HepG2 (cell line): ENCODE results near the gene FITM1. TPM values are rescaled to one million over a fixed set of nuclear protein-coding genes. Genes with fewer than 3 reads are reported as not detected.

Source experiments
- ATF7-NPFF ChIP-seq: sonication (generic); formaldehyde crosslinking; IDR thresholded peaks from 2 replicates; pipeline ENCODE4 v1.8.1; 2023; ENCODE audit warnings: mild to moderate bottlenecking, low read depth, missing genetic modification reagents, moderate library complexity
- FOXK1 ChIP-seq: sonication (generic); formaldehyde crosslinking; IDR thresholded peaks from 2 replicates; pipeline ENCODE4 v1.4.0; 2020; ENCODE audit warnings: low read depth, missing genetic modification reagents, borderline replicate concordance
- MED1 ChIP-seq: sonication (generic); formaldehyde crosslinking; IDR thresholded peaks from 2 replicates; pipeline ENCODE4 v1.4.0; 2020; ENCODE audit warnings: missing genetic modification reagents
- MIER3 ChIP-seq: IDR thresholded peaks from 2 replicates; pipeline ENCODE4 v1.6.1; 2016; ENCODE audit warnings: missing compliant biosample characterization, borderline replicate concordance
- RBAK ChIP-seq: sonication (generic); formaldehyde crosslinking; IDR thresholded peaks from 2 replicates; pipeline ENCODE4 v1.5.1; 2020; ENCODE audit warnings: mild to moderate bottlenecking, missing genetic modification reagents
- THAP7 ChIP-seq: sonication (generic); formaldehyde crosslinking; IDR thresholded peaks from 2 replicates; pipeline ENCODE4 v1.8.1; 2023; ENCODE audit warnings: mild to moderate bottlenecking, missing genetic modification reagents
- ZBTB8A ChIP-seq: sonication (generic); formaldehyde crosslinking; IDR thresholded peaks from 2 replicates; pipeline ENCODE4 v1.4.0; 2020; ENCODE audit warnings: mild to moderate bottlenecking, low read depth, missing genetic modification reagents, borderline replicate concordance
- ZNF343 ChIP-seq: sonication (generic); formaldehyde crosslinking; IDR thresholded peaks from 2 replicates; pipeline ENCODE4 v1.4.0; 2020; ENCODE audit warnings: mild to moderate bottlenecking, missing genetic modification reagents
- ZNF407 ChIP-seq: sonication (generic); formaldehyde crosslinking; IDR thresholded peaks from one replicate; pipeline ENCODE4 v1.5.1; 2020; ENCODE audit warnings: mild to moderate bottlenecking, missing genetic modification reagents; ENCODE audit errors: not compliant biosample characterization
- ZNF564 ChIP-seq: sonication (generic); formaldehyde crosslinking; IDR thresholded peaks from 2 replicates; pipeline ENCODE4 v1.8.1; 2023; ENCODE audit warnings: mild to moderate bottlenecking, missing genetic modification reagents
- ZNF570 ChIP-seq: sonication (generic); formaldehyde crosslinking; IDR thresholded peaks from 2 replicates; pipeline ENCODE4 v1.4.0; 2020; ENCODE audit warnings: mild to moderate bottlenecking, missing genetic modification reagents, borderline replicate concordance
- ZNF7 ChIP-seq: IDR thresholded peaks from 2 replicates; pipeline ENCODE4 v1.6.1; 2016; ENCODE audit warnings: missing biosample characterization, missing genetic modification reagents
- polyA plus RNA-seq, 8 experiments: library from polyadenylated mRNA; depleted of rRNA in 3 of 8; stranded (reverse) in 7 of 8; unstranded in 1 of 8; fragments of >200 nt; fragmentation: Illumina TruSeq in 4 of 8; extraction: Trizol in 4 of 8; gene quantifications; 2 replicates each; pipeline versions ENCODE4 v1.2.1 to v1.2.3, GENCODE V29; 2011 to 2016; ENCODE audit warnings: low read depth in 4 of 8, missing spikeins in 1 of 8, mixed read lengths in 1 of 8; ENCODE audit not compliant: insufficient read depth in 1 of 8
- total RNA-seq, 5 experiments: library from RNA; depleted of rRNA; stranded (reverse); fragments of >200 nt; fragmentation: Illumina TruSeq; extraction: Trizol; gene quantifications; 2 replicates each; pipeline ENCODE4 v1.2.3, GENCODE V29; 2016; ENCODE audit warnings: low read depth in 1 of 5
- TF ChIP-seq, protein P1 (sequence below): sonication (generic); formaldehyde crosslinking; IDR thresholded peaks from 2 replicates; pipeline ENCODE4 v1.4.0; 2020; ENCODE audit warnings: mild to moderate bottlenecking, missing genetic modification reagents, borderline replicate concordance
- TF ChIP-seq, protein P2 (sequence below): sonication (generic); formaldehyde crosslinking; IDR thresholded peaks from 2 replicates; pipeline ENCODE4 v1.8.1; 2022; ENCODE audit warnings: low read depth, mild to moderate bottlenecking, missing genetic modification reagents

FITM1 gene
- total and polyA plus RNA-seq, 2 of the 13 experiments (the other 11 are each of a cell fraction or from before 2014, with no cell fraction given), result 2.7 to 5.8 TPM

- TF ChIP-seq ZNF407 (CRISPR knock-in tag) (peak; percentile 44), ZBTB8A (CRISPR knock-in tag) (peak; percentile 94), ZNF564 (no peak), MED1 (CRISPR knock-in tag) (0 out of 2 replicates have a peak, but pooled peaks have one; percentile 23), ATF7-NPFF (CRISPR knock-in tag) (0 out of 2 replicates have a peak, but pooled peaks have one; percentile 38), ZNF570 (CRISPR knock-in tag) (0 out of 2 replicates have a peak, but pooled peaks have one; percentile 45), ZNF7 (CRISPR knock-in tag) (peak; percentile 80), FOXK1 (CRISPR knock-in tag) (no peak), MIER3 (0 out of 2 replicates have a peak, but pooled peaks have one; percentile 10), THAP7 (CRISPR knock-in tag) (0 out of 2 replicates have a peak, but pooled peaks have one; percentile 71), RBAK (CRISPR knock-in tag) (no peak), ZNF343 (CRISPR knock-in tag) (0 out of 2 replicates have a peak, but pooled peaks have one; percentile 58)
- TF ChIP-seq, protein P1, sequence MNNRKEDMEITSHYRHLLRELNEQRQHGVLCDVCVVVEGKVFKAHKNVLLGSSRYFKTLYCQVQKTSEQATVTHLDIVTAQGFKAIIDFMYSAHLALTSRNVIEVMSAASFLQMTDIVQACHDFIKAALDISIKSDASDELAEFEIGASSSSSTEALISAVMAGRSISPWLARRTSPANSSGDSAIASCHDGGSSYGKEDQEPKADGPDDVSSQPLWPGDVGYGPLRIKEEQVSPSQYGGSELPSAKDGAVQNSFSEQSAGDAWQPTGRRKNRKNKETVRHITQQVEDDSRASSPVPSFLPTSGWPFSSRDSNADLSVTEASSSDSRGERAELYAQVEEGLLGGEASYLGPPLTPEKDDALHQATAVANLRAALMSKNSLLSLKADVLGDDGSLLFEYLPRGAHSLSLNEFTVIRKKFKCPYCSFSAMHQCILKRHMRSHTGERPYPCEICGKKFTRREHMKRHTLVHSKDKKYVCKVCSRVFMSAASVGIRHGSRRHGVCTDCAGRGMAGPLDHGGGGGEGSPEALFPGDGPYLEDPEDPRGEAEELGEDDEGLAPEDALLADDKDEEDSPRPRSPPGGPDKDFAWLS (CRISPR knock-in tag), result 0 out of 2 replicates have a peak, but pooled peaks have one; percentile 62
- TF ChIP-seq, protein P2, sequence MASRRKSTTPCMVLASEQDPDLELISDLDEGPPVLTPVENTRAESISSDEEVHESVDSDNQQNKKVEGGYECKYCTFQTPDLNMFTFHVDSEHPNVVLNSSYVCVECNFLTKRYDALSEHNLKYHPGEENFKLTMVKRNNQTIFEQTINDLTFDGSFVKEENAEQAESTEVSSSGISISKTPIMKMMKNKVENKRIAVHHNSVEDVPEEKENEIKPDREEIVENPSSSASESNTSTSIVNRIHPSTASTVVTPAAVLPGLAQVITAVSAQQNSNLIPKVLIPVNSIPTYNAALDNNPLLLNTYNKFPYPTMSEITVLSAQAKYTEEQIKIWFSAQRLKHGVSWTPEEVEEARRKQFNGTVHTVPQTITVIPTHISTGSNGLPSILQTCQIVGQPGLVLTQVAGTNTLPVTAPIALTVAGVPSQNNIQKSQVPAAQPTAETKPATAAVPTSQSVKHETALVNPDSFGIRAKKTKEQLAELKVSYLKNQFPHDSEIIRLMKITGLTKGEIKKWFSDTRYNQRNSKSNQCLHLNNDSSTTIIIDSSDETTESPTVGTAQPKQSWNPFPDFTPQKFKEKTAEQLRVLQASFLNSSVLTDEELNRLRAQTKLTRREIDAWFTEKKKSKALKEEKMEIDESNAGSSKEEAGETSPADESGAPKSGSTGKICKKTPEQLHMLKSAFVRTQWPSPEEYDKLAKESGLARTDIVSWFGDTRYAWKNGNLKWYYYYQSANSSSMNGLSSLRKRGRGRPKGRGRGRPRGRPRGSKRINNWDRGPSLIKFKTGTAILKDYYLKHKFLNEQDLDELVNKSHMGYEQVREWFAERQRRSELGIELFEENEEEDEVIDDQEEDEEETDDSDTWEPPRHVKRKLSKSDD (CRISPR knock-in tag), result no peak
These were observed 37.8 kb upstream of the FITM1 start (continued) for GRCh38 chr14:24092505-24093206.
